ENCODE measurements around the gene MRPS15. TPM values are rescaled to one million over a fixed set of nuclear protein-coding genes. Genes with fewer than 3 reads are reported as not detected.
A peak's percentile ranks its signal among the peaks of the same experiment; 100 is the strongest.

MRPS15 gene
- total and polyA plus RNA-seq, 2 of the 13 experiments (the other 11 are each of a cell fraction or from before 2014, with no cell fraction given), result 59.0 to 113 TPM

- POLR2A ChIA-PET, result interaction anchor here (2.8 kb wide), 1 partner anchor 8 kb away, joined by 12 read pairs; the partner anchor contains the start of gene MRPS15
- ATAC-seq, result no peak
- TF ChIP-seq TFAP4 (IDR thresholded peaks at IDR 0.05; ENCODE audit: borderline replicate concordance, low read depth) (no peak), MXD1 (CRISPR knock-in tag; IDR thresholded peaks at IDR 0.05) (no peak), NR1H2 (CRISPR knock-in tag; IDR thresholded peaks at IDR 0.05; ENCODE audit: borderline replicate concordance, low read depth) (no peak), ZNF460 (CRISPR knock-in tag; IDR thresholded peaks at IDR 0.05; ENCODE audit: borderline replicate concordance) (no peak), EHMT2 (IDR thresholded peaks at IDR 0.05; ENCODE audit: borderline replicate concordance, low read depth, low read length) (no peak), ZNF687 (CRISPR knock-in tag; IDR thresholded peaks at IDR 0.05) (no peak), ZNF772 (CRISPR knock-in tag; IDR thresholded peaks at IDR 0.05) (no peak), ZMYM3 (CRISPR knock-in tag; IDR thresholded peaks at IDR 0.05) (no peak), ZNF629 (CRISPR knock-in tag; conservative IDR thresholded peaks at IDR 0.05) (no peak)
- TF ChIP-seq, protein P1, sequence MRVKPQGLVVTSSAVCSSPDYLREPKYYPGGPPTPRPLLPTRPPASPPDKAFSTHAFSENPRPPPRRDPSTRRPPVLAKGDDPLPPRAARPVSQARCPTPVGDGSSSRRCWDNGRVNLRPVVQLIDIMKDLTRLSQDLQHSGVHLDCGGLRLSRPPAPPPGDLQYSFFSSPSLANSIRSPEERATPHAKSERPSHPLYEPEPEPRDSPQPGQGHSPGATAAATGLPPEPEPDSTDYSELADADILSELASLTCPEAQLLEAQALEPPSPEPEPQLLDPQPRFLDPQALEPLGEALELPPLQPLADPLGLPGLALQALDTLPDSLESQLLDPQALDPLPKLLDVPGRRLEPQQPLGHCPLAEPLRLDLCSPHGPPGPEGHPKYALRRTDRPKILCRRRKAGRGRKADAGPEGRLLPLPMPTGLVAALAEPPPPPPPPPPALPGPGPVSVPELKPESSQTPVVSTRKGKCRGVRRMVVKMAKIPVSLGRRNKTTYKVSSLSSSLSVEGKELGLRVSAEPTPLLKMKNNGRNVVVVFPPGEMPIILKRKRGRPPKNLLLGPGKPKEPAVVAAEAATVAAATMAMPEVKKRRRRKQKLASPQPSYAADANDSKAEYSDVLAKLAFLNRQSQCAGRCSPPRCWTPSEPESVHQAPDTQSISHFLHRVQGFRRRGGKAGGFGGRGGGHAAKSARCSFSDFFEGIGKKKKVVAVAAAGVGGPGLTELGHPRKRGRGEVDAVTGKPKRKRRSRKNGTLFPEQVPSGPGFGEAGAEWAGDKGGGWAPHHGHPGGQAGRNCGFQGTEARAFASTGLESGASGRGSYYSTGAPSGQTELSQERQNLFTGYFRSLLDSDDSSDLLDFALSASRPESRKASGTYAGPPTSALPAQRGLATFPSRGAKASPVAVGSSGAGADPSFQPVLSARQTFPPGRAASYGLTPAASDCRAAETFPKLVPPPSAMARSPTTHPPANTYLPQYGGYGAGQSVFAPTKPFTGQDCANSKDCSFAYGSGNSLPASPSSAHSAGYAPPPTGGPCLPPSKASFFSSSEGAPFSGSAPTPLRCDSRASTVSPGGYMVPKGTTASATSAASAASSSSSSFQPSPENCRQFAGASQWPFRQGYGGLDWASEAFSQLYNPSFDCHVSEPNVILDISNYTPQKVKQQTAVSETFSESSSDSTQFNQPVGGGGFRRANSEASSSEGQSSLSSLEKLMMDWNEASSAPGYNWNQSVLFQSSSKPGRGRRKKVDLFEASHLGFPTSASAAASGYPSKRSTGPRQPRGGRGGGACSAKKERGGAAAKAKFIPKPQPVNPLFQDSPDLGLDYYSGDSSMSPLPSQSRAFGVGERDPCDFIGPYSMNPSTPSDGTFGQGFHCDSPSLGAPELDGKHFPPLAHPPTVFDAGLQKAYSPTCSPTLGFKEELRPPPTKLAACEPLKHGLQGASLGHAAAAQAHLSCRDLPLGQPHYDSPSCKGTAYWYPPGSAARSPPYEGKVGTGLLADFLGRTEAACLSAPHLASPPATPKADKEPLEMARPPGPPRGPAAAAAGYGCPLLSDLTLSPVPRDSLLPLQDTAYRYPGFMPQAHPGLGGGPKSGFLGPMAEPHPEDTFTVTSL (CRISPR knock-in tag; IDR thresholded peaks at IDR 0.05; ENCODE audit: borderline replicate concordance), result no peak
- TF ChIP-seq, protein P2, sequence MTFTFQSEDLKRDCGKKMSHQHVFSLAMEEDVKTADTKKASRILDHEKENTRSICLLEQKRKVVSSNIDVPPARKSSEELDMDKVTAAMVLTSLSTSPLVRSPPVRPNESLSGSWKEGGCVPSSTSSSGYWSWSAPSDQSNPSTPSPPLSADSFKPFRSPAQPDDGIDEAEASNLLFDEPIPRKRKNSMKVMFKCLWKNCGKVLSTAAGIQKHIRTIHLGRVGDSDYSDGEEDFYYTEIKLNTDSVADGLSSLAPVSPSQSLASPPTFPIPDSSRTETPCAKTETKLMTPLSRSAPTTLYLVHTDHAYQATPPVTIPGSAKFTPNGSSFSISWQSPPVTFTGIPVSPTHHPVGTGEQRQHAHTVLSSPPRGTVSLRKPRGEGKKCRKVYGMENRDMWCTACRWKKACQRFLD (CRISPR knock-in tag; IDR thresholded peaks at IDR 0.05; ENCODE audit: borderline replicate concordance), result no peak
Observed at GRCh38 chr1:36455386-36455785, 8.8 kb downstream of the MRPS15 start.

More at GRCh38 chr1:36455386-36455785, 8.8 kb downstream of the MRPS15 start:
- in situ Hi-C loops (cut with HindIII; ENCODE audit: extremely low pct_ligation_motif_present, low pct_unique_long_range_greater_than_20kb) (no loop called here), intact Hi-C loops (cut with micrococcal nuclease; ENCODE audit: unreplicated experiment) (no loop called here)
- Histone ChIP-seq H4K20me1 (ENCODE audit: insufficient read depth, low read length) (no peaks in the 10 kb centered on the region), H3K4me3 (replicated peaks in 1 of 3; ENCODE audit: insufficient read depth in 1 of 3, low read depth in 2 of 3, low read length in 3 of 3) (no peak overlapping the region), H3K36me3 (replicated peaks in 1 of 2; ENCODE audit: control insufficient read depth in 1 of 2, insufficient read depth in 2 of 2, low read length in 2 of 2) (peaks cover 13 to 51% of the 10 kb centered on the region in 2 experiments), H3K9me3 (ENCODE audit: low read length) (no peaks in the 10 kb centered on the region), H3K4me1 (ENCODE audit: insufficient read depth, low read length) (peaks cover 18% of the 10 kb centered on the region), H3K9ac (ENCODE audit: insufficient read depth, low read depth, low read length) (no peak overlapping the region), H3K79me2 (ENCODE audit: insufficient read depth, low read length) (no peaks in the 10 kb centered on the region), H3K27ac (ENCODE audit: extremely low read length, insufficient read depth, low read length) (no peak overlapping the region), H3K27me3 (ENCODE audit: control insufficient read depth in 1 of 2, insufficient read depth in 2 of 2, low read length in 2 of 2) (no peaks in the 10 kb centered on the region), H2AFZ (ENCODE audit: low read length) (no peak overlapping the region), H3K4me2 (ENCODE audit: low read depth, low read length) (no peak overlapping the region)
- DNase-seq (ENCODE audit: low spot score), result no peak
- 92% methylated on average over 1 of the region's 1 CpG for WGBS (ENCODE audit: low lambda C conversion rate)
- TSS peak; percentile 14 for BruUV-seq (replicated peaks)
- CTCF ChIA-PET (ENCODE audit: low intra/inter-chr PET ratio, low total read pairs), result no interaction called here
- FAIRE-seq, result no peak

Data from HepG2 (cell line).